Calu3 (cell line): Measurements from ENCODE around the gene AP3S2. TPM values are rescaled to one million over a fixed set of nuclear protein-coding genes. Genes with fewer than 3 reads are reported as not detected.

Source experiments
- BruUV-seq: library from RNA; stranded (reverse); fragments of 400-500 nt; replicated peaks from 2 replicates; lab custom pipeline; 2021; lab: Mats Ljungman, UMichigan
- CTCF ChIA-PET: fragments of 300-600 bp; sonication (Branson Sonifier 250); formaldehyde crosslinking; loops from one replicate; lab custom pipeline; 2022; ENCODE audit warnings: antibody characterized with exemption; lab: Charles Lee
- DNase-seq: peaks from one replicate; pipeline ENCODE4 v3.0.0; 2022
- H3K27ac Mint-ChIP-seq: one replicate; pipeline ENCODE4 v1.8.0; 2022; ENCODE audit warnings: mixed read lengths; ENCODE audit not compliant: unreplicated experiment
- H3K27me3 Mint-ChIP-seq: one replicate; pipeline ENCODE4 v1.8.0; 2022; ENCODE audit warnings: mixed read lengths; ENCODE audit not compliant: unreplicated experiment
- H3K36me3 Mint-ChIP-seq: one replicate; pipeline ENCODE4 v1.8.0; 2022; ENCODE audit warnings: mild to moderate bottlenecking, moderate library complexity, mixed read lengths; ENCODE audit not compliant: insufficient read depth, unreplicated experiment
- H3K4me1 Mint-ChIP-seq: one replicate; pipeline ENCODE4 v1.8.0; 2022; ENCODE audit warnings: mild to moderate bottlenecking, low read depth, mixed read lengths; ENCODE audit not compliant: unreplicated experiment
- H3K4me3 Mint-ChIP-seq: one replicate; pipeline ENCODE4 v1.8.0; 2022; ENCODE audit warnings: mild to moderate bottlenecking, low read depth, moderate library complexity, mixed read lengths; ENCODE audit not compliant: unreplicated experiment
- H3K9me3 Mint-ChIP-seq: one replicate; pipeline ENCODE4 v1.8.0; 2022; ENCODE audit warnings: low read depth, mixed read lengths; ENCODE audit not compliant: unreplicated experiment
- CTCF ChIP-seq: fragments of 200-600 bp; IDR thresholded peaks from one replicate; pipeline ENCODE4 v1.8.0; 2022; ENCODE audit warnings: antibody characterized with exemption; ENCODE audit not compliant: unreplicated experiment
- intact Hi-C: fragments of 100-400 bp; cut with micrococcal nuclease; formaldehyde crosslinking; loops from one replicate; pipeline ENCODE4 v1.10.0; 2022; ENCODE audit not compliant: unreplicated experiment
- total RNA-seq: library from RNA; stranded (reverse); gene quantifications from 2 replicates; pipeline ENCODE4 v1.2.3, GENCODE V29; 2022

The AP3S2 gene
- total RNA-seq, 1 experiment from 2014 or later: 46.2 TPM

- CTCF ChIA-PET: no interaction called here
- no TSS peak for BruUV-seq
- no peaks in the 10 kb centered on the region for H3K36me3 Mint-ChIP-seq
- no peak overlapping the region for H3K4me3 Mint-ChIP-seq
- H3K9me3 Mint-ChIP-seq: no peaks in the 10 kb centered on the region
- peaks cover 11% of the 10 kb centered on the region for H3K4me1 Mint-ChIP-seq
- intact Hi-C loops: no loop called here
- H3K27me3 Mint-ChIP-seq: peaks cover 17% of the 10 kb centered on the region
- H3K27ac Mint-ChIP-seq: no peak overlapping the region
- no peak for DNase-seq
- TF ChIP-seq CTCF: no peak
These were observed 94.5 kb downstream of the AP3S2 start for GRCh38 chr15:89799011-89799911.

- H3K4me3 Mint-ChIP-seq: no peak overlapping the region
These were observed 96.1 kb downstream of the AP3S2 start for GRCh38 chr15:89797678-89798201.

GRCh38 chr15:89795996-89796395 is 97.8 kb downstream of the AP3S2 start:
- no peak overlapping the region for H3K27ac Mint-ChIP-seq

More at GRCh38 chr15:89797678-89798201, 96.1 kb downstream of the AP3S2 start:
- TF ChIP-seq CTCF: no peak
- intact Hi-C loops: no loop called here
- Mint-ChIP-seq H3K9me3 (no peaks in the 10 kb centered on the region), H3K27me3 (peaks cover 15% of the 10 kb centered on the region), H3K36me3 (no peaks in the 10 kb centered on the region), H3K4me1 (peaks cover 11% of the 10 kb centered on the region), H3K27ac (no peak overlapping the region)
- no TSS peak for BruUV-seq
- DNase-seq: no peak
- CTCF ChIA-PET: interaction anchor here (0.7 kb wide), 1 partner anchor 60 kb away, joined by 7 read pairs; no protein-coding TSS in a partner anchor

More at GRCh38 chr15:89795996-89796395, 97.8 kb downstream of the AP3S2 start:
- no peaks in the 10 kb centered on the region for H3K36me3 Mint-ChIP-seq
- H3K9me3 Mint-ChIP-seq: no peaks in the 10 kb centered on the region
- TF ChIP-seq CTCF: no peak
- no TSS peak for BruUV-seq
- H3K4me1 Mint-ChIP-seq: peaks cover 11% of the 10 kb centered on the region
- H3K4me3 Mint-ChIP-seq: no peak overlapping the region
- no peak for DNase-seq
- CTCF ChIA-PET: no interaction called here
- H3K27me3 Mint-ChIP-seq: no peaks in the 10 kb centered on the region
- intact Hi-C loops: no loop called here
